ENCODE results near the gene EMSY.

The EMSY gene

GRCh38 chr11:76512851-76513653, 68.2 kb downstream of the EMSY start:
- Histone ChIP-seq H3K36me3 (ENCODE audit: insufficient read depth) (no peaks in the 10 kb centered on the region), H3K4me2 (no peak overlapping the region), H4K20me1 (ENCODE audit: insufficient read depth) (no peaks in the 10 kb centered on the region), H3K27me3 (ENCODE audit: insufficient read depth, low read depth) (no peaks in the 10 kb centered on the region), H3K9ac (no peak overlapping the region), H3K27ac (no peak overlapping the region), H3K4me1 (ENCODE audit: low read depth, poor library complexity, severe bottlenecking) (peaks cover 4% of the 10 kb centered on the region), H2AFZ (ENCODE audit: low read depth) (no peak overlapping the region), H3K79me2 (ENCODE audit: insufficient read depth, low read depth) (no peaks in the 10 kb centered on the region), H3K4me3 (IDR thresholded peaks at IDR 0.05; ENCODE audit: insufficient read depth, low read depth, low read length) (no peak overlapping the region)
- peak; percentile 57; the same call in 1 of the 2 replicates for TF ChIP-seq CTCF (conservative IDR thresholded peaks at IDR 0.05; ENCODE audit: low read depth, low read length)

- Histone ChIP-seq H3K4me2 (no peak overlapping the region), H3K36me3 (ENCODE audit: insufficient read depth) (no peaks in the 10 kb centered on the region), H3K79me2 (ENCODE audit: insufficient read depth, low read depth) (no peaks in the 10 kb centered on the region), H2AFZ (ENCODE audit: low read depth) (no peak overlapping the region), H3K27me3 (ENCODE audit: insufficient read depth, low read depth) (no peaks in the 10 kb centered on the region), H3K27ac (no peak overlapping the region), H3K4me1 (ENCODE audit: low read depth, poor library complexity, severe bottlenecking) (peaks cover 4% of the 10 kb centered on the region), H3K9ac (no peak overlapping the region), H4K20me1 (ENCODE audit: insufficient read depth) (no peaks in the 10 kb centered on the region), H3K4me3 (IDR thresholded peaks at IDR 0.05; ENCODE audit: insufficient read depth, low read depth, low read length) (no peak overlapping the region)
- no peak for TF ChIP-seq CTCF (conservative IDR thresholded peaks at IDR 0.05; ENCODE audit: low read depth, low read length)
Measured at GRCh38 chr11:76513654-76514034, 68.8 kb downstream of the EMSY start.

- TF ChIP-seq CTCF (conservative IDR thresholded peaks at IDR 0.05; ENCODE audit: low read depth, low read length), result no peak
Measured at GRCh38 chr11:76515494-76515893, 70.7 kb downstream of the EMSY start.

GRCh38 chr11:76523147-76523546, 78.3 kb downstream of the EMSY start:
- TF ChIP-seq CTCF (conservative IDR thresholded peaks at IDR 0.05; ENCODE audit: low read depth, low read length), result no peak
- no peak overlapping the region for H3K9ac ChIP-seq
- H3K36me3 ChIP-seq (ENCODE audit: insufficient read depth), result no peaks in the 10 kb centered on the region

More at GRCh38 chr11:76515494-76515893, 70.7 kb downstream of the EMSY start:
- Histone ChIP-seq H3K4me1 (ENCODE audit: low read depth, poor library complexity, severe bottlenecking) (peaks cover 4% of the 10 kb centered on the region), H3K36me3 (ENCODE audit: insufficient read depth) (no peaks in the 10 kb centered on the region), H3K27ac (no peak overlapping the region), H3K9ac (no peak overlapping the region), H3K79me2 (ENCODE audit: insufficient read depth, low read depth) (no peaks in the 10 kb centered on the region), H2AFZ (ENCODE audit: low read depth) (no peak overlapping the region), H3K4me2 (no peak overlapping the region), H3K27me3 (ENCODE audit: insufficient read depth, low read depth) (no peaks in the 10 kb centered on the region), H4K20me1 (ENCODE audit: insufficient read depth) (no peaks in the 10 kb centered on the region), H3K4me3 (IDR thresholded peaks at IDR 0.05; ENCODE audit: insufficient read depth, low read depth, low read length) (no peak overlapping the region)

More at GRCh38 chr11:76523147-76523546, 78.3 kb downstream of the EMSY start:
- no peak overlapping the region for H3K4me2 ChIP-seq
- no peaks in the 10 kb centered on the region for H3K79me2 ChIP-seq (ENCODE audit: insufficient read depth, low read depth)
- no peaks in the 10 kb centered on the region for H3K4me1 ChIP-seq (ENCODE audit: low read depth, poor library complexity, severe bottlenecking)
- no peak overlapping the region for H2AFZ ChIP-seq (ENCODE audit: low read depth)
- H4K20me1 ChIP-seq (ENCODE audit: insufficient read depth), result no peaks in the 10 kb centered on the region
- H3K27ac ChIP-seq, result no peak overlapping the region
- H3K27me3 ChIP-seq (ENCODE audit: insufficient read depth, low read depth), result no peaks in the 10 kb centered on the region
- no peak overlapping the region for H3K4me3 ChIP-seq (IDR thresholded peaks at IDR 0.05; ENCODE audit: insufficient read depth, low read depth, low read length)

Measured in KMS-11 (cell line).